Type B pancreatic cell (in vitro differentiated cells): ENCODE results near the gene RAPGEF1. TPM values are rescaled to one million over a fixed set of nuclear protein-coding genes. Genes with fewer than 3 reads are reported as not detected.
A peak's percentile ranks its signal among the peaks of the same experiment; 100 is the strongest.

ENCODE experiments used
- DNase-seq: peaks from one replicate; pipeline ENCODE4 v3.0.0; 2021; ENCODE audit warnings: mixed read lengths; ENCODE audit not compliant: unreplicated experiment; ENCODE audit errors: extremely low spot score
- H3K27ac Mint-ChIP-seq: 2 replicates; pipeline ENCODE4 v1.8.0; 2021; ENCODE audit warnings: mild to moderate bottlenecking, mixed read lengths
- H3K27me3 Mint-ChIP-seq: 2 replicates; pipeline ENCODE4 v1.8.0; 2021; ENCODE audit warnings: mixed read lengths
- H3K36me3 Mint-ChIP-seq: 2 replicates; pipeline ENCODE4 v1.8.0; 2021; ENCODE audit warnings: mixed read lengths
- H3K4me1 Mint-ChIP-seq: one replicate; pipeline ENCODE4 v1.8.0; 2021; ENCODE audit warnings: mixed read lengths; ENCODE audit not compliant: unreplicated experiment
- H3K4me3 Mint-ChIP-seq: 2 replicates; pipeline ENCODE4 v1.8.0; 2021; ENCODE audit warnings: mild to moderate bottlenecking, mixed read lengths
- H3K9me3 Mint-ChIP-seq: 2 replicates; pipeline ENCODE4 v1.8.0; 2021; ENCODE audit warnings: mixed read lengths
- CTCF ChIP-seq: fragments of 200-600 bp; sonication (generic); conservative IDR thresholded peaks from 2 replicates; pipeline ENCODE4 v1.5.0; 2021; ENCODE audit warnings: antibody characterized with exemption, mild to moderate bottlenecking
- total RNA-seq: library from RNA; stranded (reverse); gene quantifications from 2 replicates; pipeline ENCODE4 v1.2.1, GENCODE V29; 2021; ENCODE audit warnings: low replicate concordance

RAPGEF1 gene
- total RNA-seq, 1 donor from 2014 or later, result 45.9 TPM

- Mint-ChIP-seq H3K4me1 (peaks cover 51% of the 10 kb centered on the region), H3K27ac (peak overlapping the region; percentile 14), H3K4me3 (no peak overlapping the region), H3K9me3 (peaks cover 3% of the 10 kb centered on the region), H3K36me3 (no peaks in the 10 kb centered on the region), H3K27me3 (no peaks in the 10 kb centered on the region)
- TF ChIP-seq CTCF, result no peak
- no peak for DNase-seq
Observed at GRCh38 chr9:131700076-131700475, 39.8 kb downstream of the RAPGEF1 start.

GRCh38 chr9:131698618-131698985 is 41.3 kb downstream of the RAPGEF1 start:
- Mint-ChIP-seq H3K27me3 (no peaks in the 10 kb centered on the region), H3K4me1 (peaks cover 61% of the 10 kb centered on the region), H3K27ac (no peak overlapping the region), H3K9me3 (peaks cover 4% of the 10 kb centered on the region), H3K4me3 (no peak overlapping the region), H3K36me3 (no peaks in the 10 kb centered on the region)
- no peak for DNase-seq
- TF ChIP-seq CTCF, result no peak

- DNase-seq, result no peak
- H3K9me3 Mint-ChIP-seq, result peaks cover 4% of the 10 kb centered on the region
- TF ChIP-seq CTCF, result no peak
- no peak overlapping the region for H3K4me3 Mint-ChIP-seq
- peaks cover 64% of the 10 kb centered on the region for H3K4me1 Mint-ChIP-seq
- H3K36me3 Mint-ChIP-seq, result no peaks in the 10 kb centered on the region
- H3K27me3 Mint-ChIP-seq, result no peaks in the 10 kb centered on the region
- peak overlapping the region; percentile 36 for H3K27ac Mint-ChIP-seq
Observed at GRCh38 chr9:131697908-131698617, 41.8 kb downstream of the RAPGEF1 start.

- Mint-ChIP-seq H3K4me1 (peaks cover 59% of the 10 kb centered on the region), H3K27me3 (no peaks in the 10 kb centered on the region), H3K9me3 (peaks cover 4% of the 10 kb centered on the region), H3K27ac (no peak overlapping the region), H3K36me3 (no peaks in the 10 kb centered on the region), H3K4me3 (no peak overlapping the region)
- no peak for DNase-seq
- no peak for TF ChIP-seq CTCF
Observed at GRCh38 chr9:131697097-131697496, 42.8 kb downstream of the RAPGEF1 start.

- no peak for DNase-seq
- Mint-ChIP-seq H3K27me3 (no peaks in the 10 kb centered on the region), H3K4me3 (no peak overlapping the region), H3K36me3 (no peaks in the 10 kb centered on the region), H3K9me3 (peaks cover 4% of the 10 kb centered on the region), H3K27ac (no peak overlapping the region), H3K4me1 (peaks cover 54% of the 10 kb centered on the region)
- TF ChIP-seq CTCF, result no peak
Observed at GRCh38 chr9:131695836-131696460, 43.9 kb downstream of the RAPGEF1 start.
